Osteoblast (primary cell): ENCODE results near the gene DOK4. TPM values are rescaled to one million over a fixed set of nuclear protein-coding genes. Genes with fewer than 3 reads are reported as not detected.

Experiments used
- DNase-seq: peaks from one replicate; pipeline ENCODE4 v3.0.0; 2011; ENCODE audit warnings: low spot score, mixed read lengths; ENCODE audit not compliant: insufficient read length; ENCODE audit errors: missing footprints
- H2AFZ ChIP-seq: 2 replicates; pipeline ENCODE4 v1.6.0; 2011; ENCODE audit warnings: mild to moderate bottlenecking, low read length
- H3K27ac ChIP-seq: 2 replicates; pipeline ENCODE4 v1.5.1; 2011; ENCODE audit warnings: mild to moderate bottlenecking, low read depth, low read length, moderate library complexity
- H3K27me3 ChIP-seq: 2 replicates; pipeline ENCODE4 v1.6.0; 2012; ENCODE audit warnings: mild to moderate bottlenecking, control low read depth, inconsistent platforms, low read length, moderate library complexity; ENCODE audit not compliant: insufficient read depth
- H3K36me3 ChIP-seq: 2 replicates; pipeline ENCODE4 v1.5.1; 2011; ENCODE audit warnings: mild to moderate bottlenecking, low read length, control low read depth, moderate library complexity; ENCODE audit not compliant: insufficient read depth
- H3K4me1 ChIP-seq: 2 replicates; pipeline ENCODE4 v1.5.1; 2011; ENCODE audit warnings: mild to moderate bottlenecking, low read length, control low read depth, moderate library complexity; ENCODE audit not compliant: insufficient read depth
- H3K4me2 ChIP-seq: 2 replicates; pipeline ENCODE4 v1.6.0; 2011; ENCODE audit warnings: mild to moderate bottlenecking, low read length; ENCODE audit not compliant: insufficient read depth
- H3K4me3 ChIP-seq: fragments of 200-600 bp; sonication (generic); 3 replicates; pipeline ENCODE4 v1.5.1; 2012; ENCODE audit warnings: mild to moderate bottlenecking, low read length, inconsistent platforms; ENCODE audit not compliant: insufficient read depth
- H3K79me2 ChIP-seq: 2 replicates; pipeline ENCODE4 v1.6.0; 2012; ENCODE audit warnings: mild to moderate bottlenecking, low read length, control low read depth, inconsistent platforms; ENCODE audit not compliant: insufficient read depth
- H3K9me3 ChIP-seq: 2 replicates; pipeline ENCODE4 v1.5.1; 2011; ENCODE audit warnings: low read depth, low read length, control low read depth
- H4K20me1 ChIP-seq: 2 replicates; pipeline ENCODE4 v1.6.0; 2012; ENCODE audit warnings: mild to moderate bottlenecking, low read length, control low read depth; ENCODE audit not compliant: insufficient read depth
- total RNA-seq: library from RNA; depleted of rRNA; stranded (reverse); fragments of >200 nt; gene quantifications from 2 replicates; pipeline ENCODE4 v1.2.3, GENCODE V29; 2012
- TF ChIP-seq, protein P1 (sequence below): IDR thresholded peaks from 2 replicates; pipeline ENCODE4 v1.5.1; 2011; ENCODE audit warnings: mild to moderate bottlenecking, low read depth, low read length, moderate library complexity; ENCODE audit errors: extremely low read depth

DOK4 gene
- total RNA-seq, 1 donor, result 29.0 TPM

DNA sequence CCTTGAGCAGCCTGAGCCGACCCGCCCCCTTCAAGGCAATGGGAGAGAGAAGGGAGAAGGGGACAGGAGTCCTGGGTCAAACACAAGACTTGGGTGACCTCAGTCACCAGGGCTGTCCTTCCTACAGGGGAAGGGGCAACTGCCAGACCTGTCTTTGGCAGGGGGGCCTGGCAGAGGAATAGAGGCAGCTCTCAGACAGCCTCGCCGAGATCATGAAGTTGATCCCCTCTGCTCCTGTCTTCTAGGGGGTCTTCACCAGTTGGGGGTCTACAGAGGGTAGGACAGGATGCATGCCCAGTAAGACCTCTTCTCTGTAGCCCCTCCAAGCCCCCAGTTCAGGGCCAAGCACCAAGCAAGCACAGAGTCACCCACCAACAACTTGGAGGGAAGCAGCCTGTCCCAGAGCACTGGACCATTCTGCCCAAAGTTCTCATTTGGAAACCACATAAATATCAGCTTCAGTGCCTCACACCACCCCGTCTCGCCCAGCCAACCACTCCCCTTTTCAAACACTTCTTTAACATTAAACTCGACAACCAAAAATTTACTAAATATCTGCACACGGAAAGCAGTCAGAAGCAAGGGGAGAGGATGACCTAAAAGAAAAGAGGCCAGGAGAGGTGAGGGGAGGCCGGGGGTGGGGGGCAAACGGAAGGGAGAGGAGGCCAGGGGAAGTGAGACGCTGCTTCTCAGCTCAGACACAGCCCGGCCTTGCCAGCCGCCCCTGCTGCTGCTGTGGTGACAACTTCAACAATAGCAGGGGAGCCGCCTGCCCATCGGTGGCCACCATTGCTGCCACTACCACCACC lies 7.7 kb downstream of the DOK4 start:
- Histone ChIP-seq H3K27ac (no peak overlapping the region), H3K4me3 (peak overlapping the region; percentile 75), H3K36me3 (peaks cover 11% of the 10 kb centered on the region), H4K20me1 (peaks cover 29% of the 10 kb centered on the region), H2AFZ (peak overlapping the region; percentile 50), H3K4me1 (peaks cover 24% of the 10 kb centered on the region), H3K79me2 (peaks cover 31% of the 10 kb centered on the region), H3K27me3 (no peaks in the 10 kb centered on the region), H3K9me3 (no peaks in the 10 kb centered on the region), H3K4me2 (peak overlapping the region; percentile 94)
- TF ChIP-seq, protein P1, sequence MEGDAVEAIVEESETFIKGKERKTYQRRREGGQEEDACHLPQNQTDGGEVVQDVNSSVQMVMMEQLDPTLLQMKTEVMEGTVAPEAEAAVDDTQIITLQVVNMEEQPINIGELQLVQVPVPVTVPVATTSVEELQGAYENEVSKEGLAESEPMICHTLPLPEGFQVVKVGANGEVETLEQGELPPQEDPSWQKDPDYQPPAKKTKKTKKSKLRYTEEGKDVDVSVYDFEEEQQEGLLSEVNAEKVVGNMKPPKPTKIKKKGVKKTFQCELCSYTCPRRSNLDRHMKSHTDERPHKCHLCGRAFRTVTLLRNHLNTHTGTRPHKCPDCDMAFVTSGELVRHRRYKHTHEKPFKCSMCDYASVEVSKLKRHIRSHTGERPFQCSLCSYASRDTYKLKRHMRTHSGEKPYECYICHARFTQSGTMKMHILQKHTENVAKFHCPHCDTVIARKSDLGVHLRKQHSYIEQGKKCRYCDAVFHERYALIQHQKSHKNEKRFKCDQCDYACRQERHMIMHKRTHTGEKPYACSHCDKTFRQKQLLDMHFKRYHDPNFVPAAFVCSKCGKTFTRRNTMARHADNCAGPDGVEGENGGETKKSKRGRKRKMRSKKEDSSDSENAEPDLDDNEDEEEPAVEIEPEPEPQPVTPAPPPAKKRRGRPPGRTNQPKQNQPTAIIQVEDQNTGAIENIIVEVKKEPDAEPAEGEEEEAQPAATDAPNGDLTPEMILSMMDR, result no peak
- DNase-seq, result peak; percentile 87

DNA sequence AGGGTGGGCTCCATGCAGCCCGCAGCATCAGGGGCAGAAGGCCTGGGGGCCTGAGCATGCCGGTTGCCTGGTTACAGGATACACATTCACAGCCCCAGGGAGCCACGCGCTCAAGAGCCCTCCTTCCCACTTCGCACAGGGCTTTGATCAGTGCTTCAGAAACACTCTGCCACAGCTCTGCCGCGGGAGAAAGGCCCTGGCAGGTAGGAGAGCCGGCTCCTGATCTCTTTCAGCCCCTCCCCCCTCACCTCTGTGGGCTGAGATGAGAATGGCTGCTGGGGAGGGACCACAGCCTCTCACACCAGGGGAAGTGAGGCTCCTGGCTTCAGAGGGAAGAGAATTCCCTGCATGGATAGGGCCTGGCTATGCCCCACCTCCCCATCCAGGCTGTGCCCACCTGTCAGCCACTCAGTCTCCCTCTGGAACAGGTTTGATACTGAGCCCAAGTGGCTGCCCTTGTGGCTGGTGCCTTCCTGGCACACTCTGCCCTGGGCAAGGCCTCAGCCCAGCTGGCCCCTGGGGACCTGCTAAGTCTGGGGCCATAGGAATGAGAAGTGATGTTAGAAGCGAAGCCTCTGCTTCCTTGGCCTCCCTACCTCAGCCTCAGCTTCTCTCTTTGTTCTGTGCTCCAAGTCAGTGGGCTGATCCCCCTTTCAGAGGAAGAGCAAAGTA lies 8.6 kb downstream of the DOK4 start:
- Histone ChIP-seq H3K4me2 (no peak overlapping the region), H3K27ac (no peak overlapping the region), H3K27me3 (no peaks in the 10 kb centered on the region), H3K36me3 (peaks cover 21% of the 10 kb centered on the region), H3K4me3 (no peak overlapping the region), H2AFZ (no peak overlapping the region), H3K79me2 (peaks cover 31% of the 10 kb centered on the region), H3K9me3 (no peaks in the 10 kb centered on the region), H3K4me1 (peaks cover 24% of the 10 kb centered on the region), H4K20me1 (peaks cover 29% of the 10 kb centered on the region)
- TF ChIP-seq, protein P1, result no peak
- no peak for DNase-seq

DNA sequence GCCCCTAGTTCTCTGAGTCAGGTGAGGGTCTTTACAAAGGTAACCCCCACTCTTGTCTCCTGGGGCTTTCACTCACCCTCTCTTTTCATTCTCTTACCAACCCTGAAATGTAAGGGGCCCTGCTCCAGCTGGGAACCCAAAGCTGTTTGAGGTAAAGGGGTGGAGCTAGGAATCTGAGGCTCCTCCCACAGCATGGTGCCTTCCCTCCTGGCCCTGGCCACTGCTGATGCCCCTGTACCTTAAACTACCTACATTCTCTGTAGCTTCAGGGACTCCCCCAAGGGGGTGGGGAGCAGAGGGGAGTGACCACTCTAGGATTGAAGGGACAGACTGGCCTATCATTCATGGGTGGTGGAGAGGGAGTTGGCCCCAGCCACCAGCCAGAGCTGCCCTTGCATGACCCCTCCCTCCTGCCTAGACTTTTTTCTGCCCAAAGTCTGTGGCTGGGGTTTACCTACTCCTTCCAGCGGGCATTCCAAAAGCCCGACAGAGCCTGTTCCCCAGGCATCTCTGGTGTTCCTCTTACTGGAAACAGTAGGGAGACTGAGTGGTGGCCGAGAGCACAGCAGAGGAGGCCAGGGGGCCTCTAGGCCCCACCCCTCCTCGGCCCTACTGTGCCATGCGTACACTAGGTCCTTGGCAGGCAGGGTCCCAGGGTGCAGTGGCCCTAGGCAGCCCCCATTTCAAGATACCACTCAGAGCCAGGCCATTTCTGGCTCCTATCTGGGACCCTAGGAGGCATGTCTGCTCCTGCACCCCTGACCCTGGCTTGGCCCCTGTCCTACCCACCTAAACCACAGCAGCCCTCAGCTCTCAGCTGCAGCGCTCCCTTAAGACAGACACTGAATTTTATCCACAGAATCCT lies 9.5 kb downstream of the DOK4 start:
- TF ChIP-seq, protein P1, result no peak
- H3K36me3 ChIP-seq, result peaks cover 28% of the 10 kb centered on the region
- no peaks in the 10 kb centered on the region for H3K27me3 ChIP-seq
- no peak overlapping the region for H3K27ac ChIP-seq
- DNase-seq, result no peak
- peaks cover 24% of the 10 kb centered on the region for H3K4me1 ChIP-seq
- H3K4me2 ChIP-seq, result no peak overlapping the region
- no peaks in the 10 kb centered on the region for H3K9me3 ChIP-seq
- peaks cover 31% of the 10 kb centered on the region for H3K79me2 ChIP-seq
- H2AFZ ChIP-seq, result no peak overlapping the region
- H3K4me3 ChIP-seq, result no peak overlapping the region
- peaks cover 29% of the 10 kb centered on the region for H4K20me1 ChIP-seq
